HCT116 (cell line): Measurements from ENCODE around the gene SELP. TPM values are rescaled to one million over a fixed set of nuclear protein-coding genes. Genes with fewer than 3 reads are reported as not detected.

Experiments
- ATAC-seq: fragments of 200-7000 bp; cut with Tn5 transposase; 2 replicates; pipeline ENCODE4 v1.9.1; 2020; ENCODE audit warnings: mild to moderate bottlenecking, moderate library complexity
- BruUV-seq: library from RNA; stranded (reverse); fragments of 400-500 nt; replicated peaks from 2 replicates; lab custom pipeline; 2021; lab: Mats Ljungman, UMichigan
- CTCF ChIA-PET: fragments of 300-600 bp; sonication (Branson Sonifier 250); formaldehyde crosslinking; loops from one replicate; lab custom pipeline; 2021; ENCODE audit warnings: antibody characterized with exemption; lab: Charles Lee
- POLR2A ChIA-PET: fragments of 300-600, 350-600 bp; sonication (Branson Sonifier 250); formaldehyde crosslinking; loops from one replicate; lab custom pipeline; 2021; ENCODE audit warnings: antibody characterized with exemption; lab: Charles Lee
- RAD21 ChIA-PET, 2 experiments: fragments of 300-600 bp; sonication (Branson Sonifier 250); formaldehyde crosslinking; loops; one replicate each; lab custom pipeline; 2023; ENCODE audit warnings: low total read pairs in 2 of 2; ENCODE audit not compliant: uncharacterized antibody in 2 of 2, unreplicated experiment in 2 of 2, low non-redundant PET in 1 of 2; lab: Charles Lee
- DNase-seq: peaks from one replicate; pipeline ENCODE4 v3.0.0-alpha.2; 2010; ENCODE audit warnings: low read depth, low spot score
- H2AFZ ChIP-seq: fragments of 200-600 bp; shearing (Covaris generic), sonication (generic); 2 replicates; pipeline ENCODE4 v1.6.1; 2017; ENCODE audit warnings: low read depth, mixed run types, mixed read lengths, antibody characterized with exemption, low read length; ENCODE audit not compliant: poor library complexity, severe bottlenecking
- H3K27ac ChIP-seq: 2 replicates; pipeline ENCODE4 v1.5.1; 2012; ENCODE audit warnings: low read depth, low read length
- H3K27me3 ChIP-seq: fragments of 200-600 bp; sonication (generic); 2 replicates; pipeline ENCODE4 v1.6.1; 2016; ENCODE audit warnings: mixed run types, low read length, mixed read lengths; ENCODE audit not compliant: insufficient read depth
- H3K36me3 ChIP-seq, 2 experiments: fragments of 200-500 bp in 1 of 2; fragments of 200-600 bp in 1 of 2; sonication (Bioruptor generic) in 1 of 2; sonication (generic) in 1 of 2; 2 replicates each; pipeline versions ENCODE4 v1.5.1 to v1.6.1; 2014 to 2016; ENCODE audit warnings: low read length in 2 of 2, inconsistent platforms in 1 of 2, mixed read lengths in 1 of 2, mixed run types in 1 of 2; ENCODE audit not compliant: insufficient read depth in 2 of 2, control insufficient read depth in 1 of 2
- H3K4me1 ChIP-seq, 2 experiments: fragments of 200-600 bp in 1 of 2; sonication (generic) in 1 of 2; 2 replicates each; pipeline versions ENCODE4 v1.5.1 to v1.6.1; 2012 to 2017; ENCODE audit warnings: low read length in 2 of 2, inconsistent platforms in 1 of 2, mild to moderate bottlenecking in 1 of 2, mixed read lengths in 1 of 2, mixed run types in 1 of 2, moderate library complexity in 1 of 2; ENCODE audit not compliant: insufficient read depth in 2 of 2, control insufficient read depth in 1 of 2
- H3K4me2 ChIP-seq: fragments of 200-600 bp; sonication (generic); 2 replicates; pipeline ENCODE4 v1.6.1; 2017; ENCODE audit warnings: mixed run types, low read length, mixed read lengths
- H3K4me3 ChIP-seq, 2 experiments: fragments of 200-600 bp in 1 of 2; sonication (generic) in 1 of 2; replicated peaks in 1 of 2; 2 replicates each; pipeline ENCODE4 v1.5.1; 2011 to 2016; ENCODE audit warnings: low read length in 2 of 2, control low read depth in 1 of 2, low read depth in 1 of 2, mild to moderate bottlenecking in 1 of 2, mixed read lengths in 1 of 2, mixed run types in 1 of 2
- H3K79me2 ChIP-seq: fragments of 200-600 bp; sonication (generic); 2 replicates; pipeline ENCODE4 v1.6.1; 2017; ENCODE audit warnings: mild to moderate bottlenecking, mixed run types, low read length, moderate library complexity, mixed read lengths; ENCODE audit not compliant: insufficient read depth
- H3K9ac ChIP-seq: fragments of 200-600 bp; sonication (generic); 2 replicates; pipeline ENCODE4 v1.6.1; 2016; ENCODE audit warnings: low read length, mixed read lengths
- H3K9me2 ChIP-seq: fragments of 200-600 bp; sonication (generic), shearing (Covaris generic); 2 replicates; pipeline ENCODE4 v1.6.1; 2017; ENCODE audit warnings: mixed run types, mild to moderate bottlenecking, moderate library complexity; ENCODE audit not compliant: insufficient read depth
- H3K9me3 ChIP-seq, 2 experiments: fragments of 200-500 bp in 1 of 2; fragments of 200-600 bp in 1 of 2; sonication (Bioruptor generic) in 1 of 2; sonication (generic) in 1 of 2; 2 replicates each; pipeline ENCODE4 v1.6.1; 2014 to 2017; ENCODE audit warnings: low read length in 2 of 2, mixed read lengths in 2 of 2, inconsistent platforms in 1 of 2, low read depth in 1 of 2, mild to moderate bottlenecking in 1 of 2, mixed run types in 1 of 2, moderate library complexity in 1 of 2; ENCODE audit not compliant: control insufficient read depth in 1 of 2, insufficient read depth in 1 of 2
- H4K20me1 ChIP-seq: fragments of 200-600 bp; sonication (generic), shearing (Covaris generic); 2 replicates; pipeline ENCODE4 v1.6.1; 2017; ENCODE audit warnings: mixed run types, mild to moderate bottlenecking, moderate library complexity; ENCODE audit not compliant: insufficient read depth
- CEBPB ChIP-seq: IDR thresholded peaks from 2 replicates; pipeline ENCODE4 v1.6.1; 2012; ENCODE audit warnings: low read depth
- EZH2 ChIP-seq: fragments of 200-600 bp; sonication (generic); IDR thresholded peaks from 2 replicates; pipeline ENCODE4 v1.6.1; 2017; ENCODE audit warnings: antibody characterized with exemption, mixed run types
- JUND ChIP-seq: IDR thresholded peaks from 2 replicates; pipeline ENCODE4 v1.6.1; 2012
- POLR2A ChIP-seq: IDR thresholded peaks from 2 replicates; pipeline ENCODE4 v1.7.0; 2011; ENCODE audit warnings: borderline replicate concordance; ENCODE audit not compliant: insufficient read depth, insufficient read length; ENCODE audit errors: extremely low read depth
- TCF7L2 ChIP-seq: IDR thresholded peaks from 2 replicates; pipeline ENCODE4 v1.7.0; 2011; ENCODE audit warnings: borderline replicate concordance, inconsistent platforms; ENCODE audit not compliant: insufficient read depth, insufficient read length; ENCODE audit errors: extremely low read depth
- intact Hi-C: fragments of 100-400 bp; cut with micrococcal nuclease; formaldehyde crosslinking; loops from 2 replicates; pipeline ENCODE4 v1.10.0; 2022
- total RNA-seq: library from RNA; stranded (reverse); gene quantifications from one replicate; pipeline ENCODE4 v1.2.1, GENCODE V29; 2021; ENCODE audit not compliant: unreplicated experiment

The SELP gene
- total RNA-seq, 1 experiment from 2014 or later, result not detected

GRCh38 chr1:169565335-169566271 is 64.3 kb downstream of the SELP start:
- no peak for ATAC-seq
- Histone ChIP-seq H4K20me1 (no peaks in the 10 kb centered on the region), H3K4me2 (no peak overlapping the region), H3K4me1 (no peaks in the 10 kb centered on the region), H3K27me3 (no peaks in the 10 kb centered on the region), H3K36me3 (no peaks in the 10 kb centered on the region), H3K9me3 (no peaks in the 10 kb centered on the region), H3K4me3 (no peak overlapping the region), H3K9ac (no peak overlapping the region), H3K27ac (no peak overlapping the region), H3K9me2 (no peaks in the 10 kb centered on the region), H3K79me2 (no peaks in the 10 kb centered on the region), H2AFZ (no peak overlapping the region)
- ChIA-PET POLR2A (no interaction called here), RAD21 (no interaction called here), CTCF (no interaction called here)
- BruUV-seq, result no TSS peak
- intact Hi-C loops, result no loop called here
- DNase-seq, result no peak
- TF ChIP-seq TCF7L2, result no peak
- TF ChIP-seq, all 23 proteins: peak for 0

GRCh38 chr1:169563650-169564049 is 66.3 kb downstream of the SELP start:
- Histone ChIP-seq H3K4me3 (no peak overlapping the region), H3K36me3 (no peaks in the 10 kb centered on the region), H2AFZ (no peak overlapping the region), H3K4me2 (no peak overlapping the region), H4K20me1 (no peaks in the 10 kb centered on the region), H3K79me2 (no peaks in the 10 kb centered on the region), H3K27ac (no peak overlapping the region), H3K9me3 (no peaks in the 10 kb centered on the region), H3K4me1 (no peaks in the 10 kb centered on the region), H3K9me2 (no peaks in the 10 kb centered on the region), H3K27me3 (no peaks in the 10 kb centered on the region), H3K9ac (no peak overlapping the region)
- no peak for DNase-seq
- ChIA-PET RAD21 (no interaction called here), CTCF (no interaction called here), POLR2A (no interaction called here)
- intact Hi-C loops, result no loop called here
- no TSS peak for BruUV-seq
- ATAC-seq, result no peak
- TF ChIP-seq EZH2 (no peak), JUND (no peak), POLR2A (no peak), CEBPB (no peak)
